ENCODE measurements around the gene ITGAD.

ITGAD gene
- 0 to 0.77 (median 0) reads per million in 3 donors for total RNA-seq

DNA sequence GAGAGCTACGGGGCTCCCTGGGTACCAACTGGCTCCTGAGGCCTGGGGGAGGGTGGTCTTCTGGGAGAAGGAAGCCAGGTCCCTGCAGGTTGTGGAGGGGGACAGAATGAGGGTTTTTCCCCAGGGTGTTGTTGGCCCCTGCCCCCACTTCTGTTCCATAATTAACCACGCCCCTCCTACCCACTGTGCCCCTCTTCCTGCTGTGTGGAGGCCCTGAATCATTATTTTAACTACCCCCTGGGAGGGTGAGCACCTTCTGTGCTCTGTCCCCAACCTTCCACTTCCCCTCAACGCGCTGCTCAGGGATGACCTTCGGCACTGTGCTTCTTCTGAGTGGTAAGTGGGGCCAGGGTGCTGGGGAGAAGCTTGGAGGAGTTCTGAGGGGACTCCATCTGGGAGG is at the start of gene ITGAD:
Gene ITGAD (plus strand): TSS at position 280 of the 400 bp plus-strand sequence. CDS start 26 bp downstream, at position 306.
- H3K27ac ChIP-seq (ENCODE audit: insufficient read depth, low read length, poor library complexity, severe bottlenecking), result no peak within 1 kb of the TSS
- DNase-seq, result no peak
- no peak within 1 kb of the TSS for H3K4me3 ChIP-seq (ENCODE audit: insufficient read depth, low read depth, low read length, poor library complexity, severe bottlenecking)

DNA sequence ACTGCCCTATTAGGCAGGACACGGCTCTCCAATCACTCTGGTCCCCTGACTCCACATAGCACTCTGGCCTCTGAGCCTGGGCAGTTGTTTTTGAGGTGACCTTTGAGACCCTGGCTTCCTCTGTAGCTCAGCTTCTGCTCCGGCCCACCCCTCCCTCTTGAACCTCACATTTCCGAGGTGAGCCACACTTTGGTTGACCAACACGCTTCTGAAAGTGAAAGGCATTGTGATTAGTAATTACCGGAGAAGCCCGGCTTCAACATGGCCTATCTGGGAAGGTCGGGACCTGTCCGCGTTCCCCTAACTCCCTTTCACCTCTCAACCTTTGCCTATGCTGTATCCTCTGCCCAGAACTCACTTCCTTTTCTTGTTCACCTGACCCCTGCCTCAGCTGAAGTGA is 48.4 kb upstream of the ITGAD start:
- no peak for DNase-seq
- Histone ChIP-seq H3K36me3 (ENCODE audit: control insufficient read depth, insufficient read depth, low read length) (no peaks in the 10 kb centered on the region), H3K4me1 (ENCODE audit: control insufficient read depth, insufficient read depth, low read length, poor library complexity, severe bottlenecking) (no peaks in the 10 kb centered on the region), H3K27me3 (replicated peaks; ENCODE audit: control insufficient read depth, insufficient read depth, low read length, poor library complexity, severe bottlenecking) (no peaks in the 10 kb centered on the region), H3K27ac (ENCODE audit: insufficient read depth, low read length, poor library complexity, severe bottlenecking) (no peak overlapping the region), H3K4me3 (ENCODE audit: insufficient read depth, low read depth, low read length, poor library complexity, severe bottlenecking) (no peak overlapping the region), H3K9me3 (ENCODE audit: control insufficient read depth, low read length) (no peaks in the 10 kb centered on the region)

More for the DNA sequence above, at the start of gene ITGAD:
- Histone ChIP-seq H3K4me1 (ENCODE audit: control insufficient read depth, insufficient read depth, low read length, poor library complexity, severe bottlenecking) (no peaks in the 10 kb centered on the region), H3K27me3 (replicated peaks; ENCODE audit: control insufficient read depth, insufficient read depth, low read length, poor library complexity, severe bottlenecking) (no peaks in the 10 kb centered on the region), H3K9me3 (ENCODE audit: control insufficient read depth, low read length) (no peaks in the 10 kb centered on the region), H3K36me3 (ENCODE audit: control insufficient read depth, insufficient read depth, low read length) (no peaks in the 10 kb centered on the region)

DNA sequence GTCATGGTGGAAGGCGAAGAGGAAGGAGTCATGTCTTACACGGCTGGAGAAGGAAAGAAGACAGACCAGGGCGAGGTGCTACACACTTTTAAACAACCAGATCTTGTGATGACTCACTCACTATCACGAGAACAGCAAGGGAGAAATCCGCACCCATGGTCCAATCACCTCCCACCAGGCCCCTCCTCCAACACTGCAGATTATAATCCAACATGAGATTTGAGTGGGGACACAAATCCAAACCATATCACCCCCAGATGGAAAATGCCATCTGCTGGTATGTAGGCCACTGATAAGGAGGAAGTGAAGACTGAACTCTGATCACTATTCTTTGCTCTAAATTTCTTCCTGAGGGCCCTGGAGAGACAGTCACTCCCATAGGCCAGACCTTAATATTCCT is 45.7 kb upstream of the ITGAD start:
- H3K4me3 ChIP-seq (ENCODE audit: insufficient read depth, low read depth, low read length, poor library complexity, severe bottlenecking), result no peak overlapping the region

DNA sequence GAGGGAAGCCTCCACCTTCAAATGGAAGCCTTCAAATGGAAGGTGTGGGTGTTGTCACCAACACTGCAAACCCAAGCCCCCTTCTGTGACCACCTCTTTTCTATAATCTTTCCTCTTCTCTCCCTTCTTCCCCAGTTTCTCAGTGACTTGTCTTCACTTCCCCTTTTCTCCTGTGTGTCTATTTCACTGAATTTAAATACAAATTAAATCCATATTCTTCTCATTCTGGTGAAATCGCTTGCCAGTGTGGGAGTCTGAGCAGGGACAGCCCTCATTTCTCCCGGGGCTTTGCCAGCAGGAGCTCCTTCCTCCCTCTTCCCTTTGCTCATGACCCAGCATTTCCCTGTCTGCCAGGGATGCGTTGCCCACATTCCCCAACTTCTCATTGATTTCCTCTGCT is 44.6 kb upstream of the ITGAD start:
- no peaks in the 10 kb centered on the region for H3K4me1 ChIP-seq (ENCODE audit: control insufficient read depth, insufficient read depth, low read length, poor library complexity, severe bottlenecking)
- no peaks in the 10 kb centered on the region for H3K27me3 ChIP-seq (replicated peaks; ENCODE audit: control insufficient read depth, insufficient read depth, low read length, poor library complexity, severe bottlenecking)
- H3K36me3 ChIP-seq (ENCODE audit: control insufficient read depth, insufficient read depth, low read length), result no peaks in the 10 kb centered on the region
- no peak overlapping the region for H3K27ac ChIP-seq (ENCODE audit: insufficient read depth, low read length, poor library complexity, severe bottlenecking)
- no peaks in the 10 kb centered on the region for H3K9me3 ChIP-seq (ENCODE audit: control insufficient read depth, low read length)
- DNase-seq, result no peak
- no peak overlapping the region for H3K4me3 ChIP-seq (ENCODE audit: insufficient read depth, low read depth, low read length, poor library complexity, severe bottlenecking)

More for the DNA sequence above, 45.7 kb upstream of the ITGAD start:
- H3K27ac ChIP-seq (ENCODE audit: insufficient read depth, low read length, poor library complexity, severe bottlenecking), result no peak overlapping the region
- H3K4me1 ChIP-seq (ENCODE audit: control insufficient read depth, insufficient read depth, low read length, poor library complexity, severe bottlenecking), result no peaks in the 10 kb centered on the region
- no peaks in the 10 kb centered on the region for H3K36me3 ChIP-seq (ENCODE audit: control insufficient read depth, insufficient read depth, low read length)
- H3K27me3 ChIP-seq (replicated peaks; ENCODE audit: control insufficient read depth, insufficient read depth, low read length, poor library complexity, severe bottlenecking), result no peaks in the 10 kb centered on the region
- H3K9me3 ChIP-seq (ENCODE audit: control insufficient read depth, low read length), result no peaks in the 10 kb centered on the region
- DNase-seq, result no peak

DNA sequence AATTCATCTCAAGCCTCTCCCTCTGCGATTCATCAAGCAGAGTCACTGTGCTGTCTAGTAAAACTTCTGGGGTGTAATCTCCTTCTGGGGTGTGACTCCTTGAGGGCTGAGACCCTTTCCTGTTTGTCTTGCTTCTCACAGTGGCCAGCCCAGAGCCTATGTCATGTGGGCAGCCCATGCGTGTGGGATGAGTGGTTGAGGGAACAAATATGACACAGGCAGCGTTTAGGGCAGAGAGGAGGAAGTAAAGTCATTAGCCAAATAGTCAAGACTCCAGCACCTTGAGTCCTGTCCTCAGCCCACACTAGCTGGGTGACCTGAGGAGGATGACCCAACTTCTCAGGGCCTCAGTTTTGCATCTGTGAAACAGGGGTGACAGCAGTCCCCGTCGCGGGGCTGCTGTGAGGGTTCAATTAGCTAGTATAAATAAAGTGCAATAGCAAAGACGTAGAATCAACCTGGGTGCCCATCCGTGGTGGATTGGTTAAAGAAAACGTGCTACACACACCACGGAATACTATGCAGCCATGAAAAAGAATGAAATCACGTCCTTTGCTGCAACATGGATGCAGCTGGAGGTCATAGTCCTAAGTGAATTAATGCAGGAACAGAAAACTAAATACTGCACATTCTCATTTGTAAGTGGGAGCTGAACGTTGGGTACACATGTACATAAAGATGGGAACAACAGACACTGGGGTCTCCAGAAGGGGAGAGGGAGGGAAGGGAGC is 42.7 kb upstream of the ITGAD start:
- H3K36me3 ChIP-seq (ENCODE audit: control insufficient read depth, insufficient read depth, low read length), result no peaks in the 10 kb centered on the region
- no peak overlapping the region for H3K4me3 ChIP-seq (ENCODE audit: insufficient read depth, low read depth, low read length, poor library complexity, severe bottlenecking)
- H3K27ac ChIP-seq (ENCODE audit: insufficient read depth, low read length, poor library complexity, severe bottlenecking), result no peak overlapping the region
- no peak for DNase-seq
- H3K4me1 ChIP-seq (ENCODE audit: control insufficient read depth, insufficient read depth, low read length, poor library complexity, severe bottlenecking), result no peaks in the 10 kb centered on the region
- H3K27me3 ChIP-seq (replicated peaks; ENCODE audit: control insufficient read depth, insufficient read depth, low read length, poor library complexity, severe bottlenecking), result no peaks in the 10 kb centered on the region
- no peaks in the 10 kb centered on the region for H3K9me3 ChIP-seq (ENCODE audit: control insufficient read depth, low read length)

DNA sequence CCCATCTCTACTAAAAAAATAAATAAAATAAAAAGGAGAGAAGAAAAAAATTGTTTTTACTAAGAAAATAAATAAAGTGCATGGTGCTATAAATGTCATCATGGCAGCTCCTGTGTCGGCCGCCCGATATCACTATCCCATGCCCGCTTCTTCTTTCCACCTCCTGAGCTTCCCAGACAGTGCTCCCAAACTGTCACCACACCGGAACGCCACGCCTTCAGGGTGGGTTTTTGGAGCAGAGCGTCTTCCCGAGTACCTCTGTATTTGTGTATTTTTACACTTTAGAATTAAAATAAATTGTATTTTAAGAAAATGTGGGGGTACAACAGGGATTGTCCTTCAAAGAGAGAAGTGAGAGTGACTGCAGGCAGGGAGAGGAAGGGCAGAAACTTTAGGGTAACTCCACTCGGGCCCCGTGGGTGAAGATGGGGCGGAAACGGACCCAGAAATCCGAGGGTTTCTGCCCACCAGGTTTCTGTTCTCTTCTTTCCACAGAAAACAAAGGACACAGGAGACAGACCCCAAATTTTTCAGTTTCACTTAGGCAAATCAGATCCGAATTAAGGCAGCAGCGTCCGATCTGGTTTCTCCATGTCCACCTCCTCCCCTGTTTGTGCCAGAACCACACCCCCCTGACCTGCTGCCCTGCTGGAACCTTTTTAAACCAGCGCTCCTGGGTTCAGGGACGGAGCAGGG is 41.7 kb upstream of the ITGAD start:
- no peak overlapping the region for H3K27ac ChIP-seq (ENCODE audit: insufficient read depth, low read length, poor library complexity, severe bottlenecking)
- no peaks in the 10 kb centered on the region for H3K9me3 ChIP-seq (ENCODE audit: control insufficient read depth, low read length)
- no peak for DNase-seq
- H3K27me3 ChIP-seq (replicated peaks; ENCODE audit: control insufficient read depth, insufficient read depth, low read length, poor library complexity, severe bottlenecking), result no peaks in the 10 kb centered on the region
- H3K4me1 ChIP-seq (ENCODE audit: control insufficient read depth, insufficient read depth, low read length, poor library complexity, severe bottlenecking), result no peaks in the 10 kb centered on the region
- no peaks in the 10 kb centered on the region for H3K36me3 ChIP-seq (ENCODE audit: control insufficient read depth, insufficient read depth, low read length)
- no peak overlapping the region for H3K4me3 ChIP-seq (ENCODE audit: insufficient read depth, low read depth, low read length, poor library complexity, severe bottlenecking)

DNA sequence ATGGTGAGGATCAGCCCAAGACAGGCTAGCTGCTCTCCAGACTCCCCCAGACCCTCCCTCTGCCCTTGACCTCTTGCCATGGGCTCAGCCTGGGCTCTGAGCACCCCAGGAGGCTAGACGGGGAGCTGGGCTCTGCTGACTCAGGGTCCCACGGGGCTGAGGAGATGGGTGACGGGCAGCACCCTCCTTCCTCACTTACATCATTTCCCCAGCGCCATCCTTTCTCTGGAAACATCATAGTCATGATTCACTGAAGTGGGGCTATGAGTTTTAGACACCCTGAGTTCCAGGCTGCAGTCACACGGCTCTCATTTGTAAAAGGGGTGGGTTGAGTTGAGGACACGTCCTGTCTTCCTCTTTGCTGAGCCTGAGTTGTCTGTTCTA is 41.2 kb upstream of the ITGAD start:
- no peak overlapping the region for H3K27ac ChIP-seq (ENCODE audit: insufficient read depth, low read length, poor library complexity, severe bottlenecking)
- no peaks in the 10 kb centered on the region for H3K4me1 ChIP-seq (ENCODE audit: control insufficient read depth, insufficient read depth, low read length, poor library complexity, severe bottlenecking)

DNA sequence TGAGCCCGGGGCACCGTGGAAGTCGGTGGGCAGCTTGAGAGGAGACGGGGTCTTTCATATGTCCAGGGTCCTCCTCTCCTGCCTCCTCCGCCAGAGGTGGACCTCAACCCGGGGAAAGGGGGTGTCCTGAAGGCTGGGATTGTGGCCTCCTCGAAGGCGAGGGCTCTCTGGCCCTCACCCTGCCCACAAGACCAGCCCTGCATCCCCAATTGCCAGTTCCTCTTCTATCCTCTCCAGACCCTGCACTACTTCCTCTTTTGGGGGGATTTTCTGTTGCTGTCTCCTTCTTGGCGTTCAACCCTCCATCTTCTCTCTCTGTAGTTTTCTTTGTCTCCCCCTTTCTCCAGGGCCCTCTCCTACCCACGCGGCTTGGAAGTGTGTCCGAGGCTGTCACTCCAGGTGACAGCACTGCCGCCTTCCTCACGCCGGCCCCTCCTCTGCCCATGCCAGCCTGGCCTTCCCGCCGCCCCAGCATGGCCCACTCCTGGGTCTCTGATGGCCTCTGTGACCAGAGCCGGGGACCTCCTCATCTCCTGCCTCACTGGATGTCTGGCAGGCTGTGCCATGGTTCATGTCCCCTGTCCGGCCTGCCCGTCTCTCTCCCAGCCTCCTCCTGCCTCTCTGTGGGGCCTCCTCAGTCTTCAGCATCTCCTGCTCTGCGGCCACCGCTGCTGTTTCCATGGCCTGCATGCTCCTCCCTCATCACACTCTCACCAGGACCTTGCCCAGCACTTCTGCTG is 40.6 kb upstream of the ITGAD start:
- H3K4me3 ChIP-seq (ENCODE audit: insufficient read depth, low read depth, low read length, poor library complexity, severe bottlenecking), result no peak overlapping the region
- H3K9me3 ChIP-seq (ENCODE audit: control insufficient read depth, low read length), result no peaks in the 10 kb centered on the region
- H3K27me3 ChIP-seq (replicated peaks; ENCODE audit: control insufficient read depth, insufficient read depth, low read length, poor library complexity, severe bottlenecking), result no peaks in the 10 kb centered on the region
- H3K4me1 ChIP-seq (ENCODE audit: control insufficient read depth, insufficient read depth, low read length, poor library complexity, severe bottlenecking), result no peaks in the 10 kb centered on the region
- no peak overlapping the region for H3K27ac ChIP-seq (ENCODE audit: insufficient read depth, low read length, poor library complexity, severe bottlenecking)
- DNase-seq, result no peak
- no peaks in the 10 kb centered on the region for H3K36me3 ChIP-seq (ENCODE audit: control insufficient read depth, insufficient read depth, low read length)

More for the DNA sequence above, 41.2 kb upstream of the ITGAD start:
- Histone ChIP-seq H3K9me3 (ENCODE audit: control insufficient read depth, low read length) (no peaks in the 10 kb centered on the region), H3K4me3 (ENCODE audit: insufficient read depth, low read depth, low read length, poor library complexity, severe bottlenecking) (no peak overlapping the region), H3K36me3 (ENCODE audit: control insufficient read depth, insufficient read depth, low read length) (no peaks in the 10 kb centered on the region), H3K27me3 (replicated peaks; ENCODE audit: control insufficient read depth, insufficient read depth, low read length, poor library complexity, severe bottlenecking) (no peaks in the 10 kb centered on the region)
- no peak for DNase-seq

DNA sequence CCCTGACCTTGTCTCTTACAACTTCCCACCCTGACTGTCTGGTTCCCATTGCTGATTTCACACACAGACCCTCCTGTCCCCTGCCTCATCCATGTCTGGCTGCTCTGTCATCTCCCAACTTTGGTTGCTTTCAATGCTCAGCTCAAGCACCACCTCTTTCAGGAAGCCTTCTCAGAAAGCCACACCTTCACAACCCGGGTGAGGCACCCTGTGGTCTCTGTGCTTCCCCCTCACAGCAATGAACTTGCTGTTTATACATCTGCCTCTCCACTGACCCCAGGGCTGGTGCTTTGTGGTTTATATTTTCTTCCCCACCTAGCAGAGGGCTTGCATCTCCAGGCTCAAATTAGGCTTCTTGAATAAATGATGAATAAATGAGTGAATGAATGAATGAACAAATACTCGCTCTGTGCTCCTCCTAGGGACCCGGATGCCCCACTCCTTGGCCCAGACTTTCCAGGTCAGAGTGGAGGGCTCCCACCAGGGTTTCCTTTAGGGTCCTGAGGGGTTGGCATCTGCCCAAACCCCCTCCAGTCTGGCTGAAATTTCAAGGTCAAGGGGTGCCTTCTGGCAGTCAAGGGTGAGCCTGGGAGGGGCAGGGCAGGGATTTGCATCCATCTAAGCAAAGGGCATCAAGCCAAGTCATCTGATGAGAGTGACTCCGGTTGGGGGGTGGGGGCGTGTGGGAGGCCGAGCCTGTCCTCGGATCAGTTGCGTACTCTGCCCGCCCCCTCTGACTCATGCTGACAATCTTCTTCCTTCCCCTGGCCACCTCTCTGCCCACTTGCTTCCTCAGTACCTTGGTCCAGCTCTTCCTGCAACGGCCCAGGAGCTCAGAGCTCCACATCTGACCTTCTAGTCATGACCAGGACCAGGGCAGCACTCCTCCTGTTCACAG is 38.5 kb upstream of the ITGAD start, which contains the start of gene ITGAX:
Gene ITGAX (plus strand): TSS at position 783 of the 898 bp plus-strand sequence. CDS start 79 bp downstream, at position 862.
- Histone ChIP-seq H3K36me3 (ENCODE audit: control insufficient read depth, insufficient read depth, low read length) (no peaks in the 10 kb centered on the region), H3K27me3 (replicated peaks; ENCODE audit: control insufficient read depth, insufficient read depth, low read length, poor library complexity, severe bottlenecking) (no peaks in the 10 kb centered on the region), H3K27ac (ENCODE audit: insufficient read depth, low read length, poor library complexity, severe bottlenecking) (no peak within 1 kb of the TSS), H3K4me1 (ENCODE audit: control insufficient read depth, insufficient read depth, low read length, poor library complexity, severe bottlenecking) (no peaks in the 10 kb centered on the region), H3K9me3 (ENCODE audit: control insufficient read depth, low read length) (no peaks in the 10 kb centered on the region), H3K4me3 (ENCODE audit: insufficient read depth, low read depth, low read length, poor library complexity, severe bottlenecking) (no peak within 1 kb of the TSS)
- DNase-seq, result no peak

All from effector memory CD4-positive, alpha-beta T cell (primary cell).